ENCODE measurements around the gene THTPA.
A peak's percentile ranks its signal among the peaks of the same experiment; 100 is the strongest.

The THTPA gene

GRCh38 chr14:23555882-23556699, at the start of gene THTPA:
TSS of gene THTPA (plus strand) at chr14:23556271. CDS start at chr14:23556758, 487 bp downstream.
- peak; percentile 85 to 93 for DNase-seq

- peak in 1 of 2 experiments; percentile 67 for DNase-seq
Measured at GRCh38 chr14:23512156-23512555, 43.9 kb upstream of the THTPA start.

- peak; percentile 89 to 96 for DNase-seq
Measured at GRCh38 chr14:23513005-23513817, 42.9 kb upstream of the THTPA start.

- DNase-seq, result peak; percentile 96 to 100
Measured at GRCh38 chr14:23513818-23514643, 42.0 kb upstream of the THTPA start.

- peak in 1 of 2 experiments; percentile 97 for DNase-seq
Measured at GRCh38 chr14:23514644-23514957, 41.5 kb upstream of the THTPA start.

GRCh38 chr14:23517650-23518326, 38.3 kb upstream of the THTPA start:
- no peak for DNase-seq

GRCh38 chr14:23518709-23519108, 37.4 kb upstream of the THTPA start:
- peak in 1 of 2 experiments; percentile 31 for DNase-seq

- DNase-seq, result no peak
Measured at GRCh38 chr14:23520899-23521533, 35.1 kb upstream of the THTPA start.

- DNase-seq, result no peak
Measured at GRCh38 chr14:23521785-23522640, 34.1 kb upstream of the THTPA start.

- DNase-seq, result no peak
Measured at GRCh38 chr14:23522643-23523198, 33.4 kb upstream of the THTPA start.

GRCh38 chr14:23523229-23524016, 32.6 kb upstream of the THTPA start:
- no peak for DNase-seq

- no peak for DNase-seq
Measured at GRCh38 chr14:23524954-23525353, 31.1 kb upstream of the THTPA start.

GRCh38 chr14:23525611-23526010, 30.5 kb upstream of the THTPA start:
- no peak for DNase-seq

GRCh38 chr14:23528555-23528954, 27.5 kb upstream of the THTPA start:
- no peak for DNase-seq

GRCh38 chr14:23529016-23529415, 27.1 kb upstream of the THTPA start:
- DNase-seq, result no peak

- DNase-seq, result no peak
Measured at GRCh38 chr14:23530375-23531055, 25.6 kb upstream of the THTPA start.

GRCh38 chr14:23531391-23531790, 24.7 kb upstream of the THTPA start:
- no peak for DNase-seq

GRCh38 chr14:23532658-23533057, 23.4 kb upstream of the THTPA start:
- no peak for DNase-seq
